A549 (cell line): ENCODE measurements around the gene RABGAP1L. TPM values are rescaled to one million over a fixed set of nuclear protein-coding genes. Genes with fewer than 3 reads are reported as not detected.
A peak's percentile ranks its signal among the peaks of the same experiment; 100 is the strongest.

Experiments
- ATAC-seq, 2 experiments: fragments of 200-7000 bp in 1 of 2; fragments of >200 bp in 1 of 2; cut with Nextera tagmentation in 1 of 2; cut with Tn5 transposase in 1 of 2; 3 replicates each; pipeline versions ENCODE4 v1.8.0 to v1.9.1; 2018 to 2020; ENCODE audit warnings: mild to moderate bottlenecking in 1 of 2, moderate library complexity in 1 of 2
- CTCF ChIA-PET: fragments of 300-600 bp; sonication (Branson Sonifier 250); formaldehyde crosslinking; extraction: SDS; loops from one replicate; lab custom pipeline; 2021; ENCODE audit warnings: antibody characterized with exemption, inconsistent platforms; lab: Yijun Ruan, JAX
- POLR2A ChIA-PET: fragments of 350-600 bp; formaldehyde crosslinking; extraction: SDS; loops from one replicate; lab custom pipeline; 2021; ENCODE audit warnings: antibody characterized with exemption, inconsistent platforms; lab: Yijun Ruan, JAX
- DNase-seq, 2 experiments: peaks; one replicate each; pipeline versions ENCODE4 v3.0.0 to v3.0.0-alpha.2; 2011 to 2016; ENCODE audit warnings: low read depth in 1 of 2, low spot score in 1 of 2
- FAIRE-seq: peaks from 2 replicates; lab custom pipeline; 2011; peaks lifted over from hg19 to GRCh38; lab: Jason Lieb, UNC
- H3K27ac ChIP-seq, 2 experiments: fragments of >200 bp; sonication (Bioruptor Twin); formaldehyde crosslinking; 3 replicates each; pipeline ENCODE4 v1.5.1; 2016 to 2017
- H3K4me1 ChIP-seq: fragments of >200 bp; sonication (Bioruptor Twin); formaldehyde crosslinking; 3 replicates; pipeline ENCODE4 v1.6.1; 2016
- H3K4me2 ChIP-seq: fragments of >200 bp; sonication (Bioruptor Twin); formaldehyde crosslinking; 3 replicates; pipeline ENCODE4 v1.6.1; 2016
- H3K4me3 ChIP-seq: fragments of >200 bp; sonication (Bioruptor Twin); formaldehyde crosslinking; 3 replicates; pipeline ENCODE4 v1.5.1; 2016
- H3K9me3 ChIP-seq: fragments of >200 bp; sonication (Bioruptor Twin); formaldehyde crosslinking; 3 replicates; pipeline ENCODE4 v1.6.1; 2016
- BHLHE40 ChIP-seq: IDR thresholded peaks from 2 replicates; pipeline ENCODE4 v1.6.1; 2012; ENCODE audit warnings: low read depth, low read length, inconsistent platforms
- CBX2 ChIP-seq: fragments of 200-600 bp; sonication (generic); IDR thresholded peaks from 2 replicates; pipeline ENCODE4 v1.6.1; 2016; ENCODE audit warnings: low read depth, mild to moderate bottlenecking, borderline replicate concordance
- CBX8 ChIP-seq: fragments of 200-600 bp; sonication (generic); IDR thresholded peaks from 2 replicates; pipeline ENCODE4 v1.6.1; 2016
- CEBPB ChIP-seq, 2 experiments: fragments of >200 bp in 1 of 2; sonication (Bioruptor Twin) in 1 of 2; formaldehyde crosslinking in 1 of 2; IDR thresholded peaks; 2 replicates each; pipeline ENCODE4 v1.6.1; 2012 to 2016
- CHD4 ChIP-seq: fragments of 200-600 bp; sonication (generic); IDR thresholded peaks from 2 replicates; pipeline ENCODE4 v1.6.1; 2016; ENCODE audit warnings: antibody characterized with exemption, mild to moderate bottlenecking, borderline replicate concordance
- E2F6 ChIP-seq: IDR thresholded peaks from 2 replicates; pipeline ENCODE4 v1.6.1; 2012; ENCODE audit warnings: low read depth, borderline replicate concordance
- EHMT2 ChIP-seq: fragments of 200-600 bp; sonication (generic); IDR thresholded peaks from 2 replicates; pipeline ENCODE4 v1.6.1; 2016; ENCODE audit warnings: antibody characterized with exemption, low read depth, mild to moderate bottlenecking, moderate library complexity
- HEYL ChIP-seq: fragments of 250-450 bp; sonication (Bioruptor Pico); IDR thresholded peaks from 2 replicates; pipeline ENCODE4 v1.8.0; 2021; ENCODE audit warnings: mild to moderate bottlenecking, moderate library complexity
- HOXA7 ChIP-seq: fragments of 250-450 bp; sonication (Bioruptor Pico); IDR thresholded peaks from 2 replicates; pipeline ENCODE4 v1.5.0; 2020; ENCODE audit warnings: mild to moderate bottlenecking, moderate library complexity
- KDM1A ChIP-seq: fragments of 200-600 bp; sonication (generic); IDR thresholded peaks from 2 replicates; pipeline ENCODE4 v1.6.1; 2016; ENCODE audit warnings: low read depth, mild to moderate bottlenecking
- MAFK ChIP-seq: fragments of 450-650 bp; IDR thresholded peaks from 2 replicates; pipeline ENCODE4 v1.6.1; 2014; ENCODE audit not compliant: partially characterized antibody
- RAD21 ChIP-seq, 2 experiments: fragments of >200 bp in 1 of 2; sonication (Bioruptor Twin) in 1 of 2; formaldehyde crosslinking in 1 of 2; IDR thresholded peaks in 1 of 2; conservative IDR thresholded peaks in 1 of 2; 2 replicates in 1 of 2; 3 replicates in 1 of 2; pipeline ENCODE4 v1.6.1; 2012 to 2018; ENCODE audit warnings: inconsistent platforms in 1 of 2
- REST ChIP-seq: fragments of 200-600 bp; sonication (generic); IDR thresholded peaks from 2 replicates; pipeline ENCODE4 v1.6.1; 2016; ENCODE audit warnings: antibody characterized with exemption, mild to moderate bottlenecking, moderate library complexity
- SREBF2 ChIP-seq: fragments of 450-650 bp; IDR thresholded peaks from 2 replicates; pipeline ENCODE4 v1.6.1; 2014; ENCODE audit warnings: mild to moderate bottlenecking, moderate library complexity
- TFCP2L1 ChIP-seq: fragments of 250-450 bp; sonication (Bioruptor Pico); IDR thresholded peaks from 2 replicates; pipeline ENCODE4 v1.5.0; 2021; ENCODE audit warnings: mild to moderate bottlenecking
- ZNF302 ChIP-seq: fragments of 250-450 bp; sonication (Bioruptor Pico); IDR thresholded peaks from 2 replicates; pipeline ENCODE4 v1.9.0; 2021; ENCODE audit warnings: inconsistent platforms, mild to moderate bottlenecking, moderate library complexity
- WGBS: methylation state at CpG from one replicate; pipeline ENCODE4 v1.1.6; 2017; ENCODE audit errors: missing lambda C conversion rate; 5-methylcytosine and 5-hydroxymethylcytosine counted together
- polyA plus RNA-seq, 4 experiments: library from polyadenylated mRNA; depleted of rRNA in 3 of 4; stranded (reverse); fragments of >200 nt; fragmentation: RNase III in 1 of 4; extraction: RNeasy Plus Mini Kit Qiagen cat#74134 plus additional on column Dnase treatment in 1 of 4; gene quantifications; 2 replicates in 3 of 4; 3 replicates in 1 of 4; pipeline ENCODE4 v1.2.3, GENCODE V29; 2011 to 2017

Gene RABGAP1L
- polyA plus RNA-seq, 2 of the 4 experiments (the other 2 are of a cell fraction) = 8.2 to 18.6 TPM

- ATAC-seq (no peak), FAIRE-seq (no peak), DNase-seq (no peak)
- CTCF ChIA-PET = interaction anchor here (1.7 kb wide), 1 partner anchor 435 kb away, joined by 4 read pairs; no protein-coding TSS in a partner anchor
- H3K4me2 ChIP-seq = no peak overlapping the region
- H3K4me3 ChIP-seq = no peak overlapping the region
- no peak overlapping the region for H3K27ac ChIP-seq
- no peaks in the 10 kb centered on the region for H3K4me1 ChIP-seq
- no peak for TF ChIP-seq EHMT2
- TF ChIP-seq ZNF302 (CRISPR knock-in tag) = no peak
- TF ChIP-seq TFCP2L1 (CRISPR knock-in tag) = no peak
- no peak for TF ChIP-seq HOXA7 (CRISPR knock-in tag)
- TF ChIP-seq CBX2 = no peak
- TF ChIP-seq CHD4 = no peak
- no peak for TF ChIP-seq RAD21 (conservative IDR thresholded peaks at IDR 0.05 in 1 of 2, IDR thresholded peaks at IDR 0.05 in 1 of 2)
- no peak for TF ChIP-seq E2F6
- no peak for TF ChIP-seq BHLHE40
- no peak for TF ChIP-seq KDM1A
- TF ChIP-seq REST = no peak
- no peak for TF ChIP-seq CEBPB (IDR thresholded peaks at IDR 0.05)
- H3K9me3 ChIP-seq = 0 out of 3 replicates have a peak, but pooled peaks cover 2% of the 10 kb centered on the region
- POLR2A ChIA-PET = no interaction called here
Observed at GRCh38 chr1:174291059-174291458, 131.7 kb downstream of the RABGAP1L start.

- POLR2A ChIA-PET = no interaction called here
- Histone ChIP-seq H3K4me2 (no peak overlapping the region), H3K4me3 (no peak overlapping the region), H3K4me1 (no peaks in the 10 kb centered on the region), H3K27ac (no peak overlapping the region), H3K9me3 (no peaks in the 10 kb centered on the region)
- no peak for ATAC-seq
- 95% methylated on average over 4 of the region's 4 CpGs for WGBS
- FAIRE-seq = no peak
- CTCF ChIA-PET = no interaction called here
- no peak for DNase-seq
- TF ChIP-seq HEYL (CRISPR knock-in tag) (no peak), CEBPB (IDR thresholded peaks at IDR 0.05) (peak in 1 of 2 experiments; percentile 9; a peak in 1 of 4 replicates)
Observed at GRCh38 chr1:174296309-174296708, 137.0 kb downstream of the RABGAP1L start.

GRCh38 chr1:174297351-174297750 is 138.0 kb downstream of the RABGAP1L start:
- ChIA-PET CTCF (no interaction called here), POLR2A (no interaction called here)
- Histone ChIP-seq H3K4me1 (no peaks in the 10 kb centered on the region), H3K9me3 (no peaks in the 10 kb centered on the region), H3K4me2 (no peak overlapping the region), H3K4me3 (no peak overlapping the region), H3K27ac (no peak overlapping the region)
- TF ChIP-seq CHD4 = no peak
- no peak for TF ChIP-seq MAFK
- no peak for TF ChIP-seq TFCP2L1 (CRISPR knock-in tag)
- no peak for TF ChIP-seq SREBF2
- no peak for TF ChIP-seq CBX8
- no peak for TF ChIP-seq CBX2
- DNase-seq = no peak
- ATAC-seq = 0 out of 6 replicates have a peak, but pooled peaks of 1 of the 2 experiments have one; percentile 40
- FAIRE-seq = no peak
- WGBS = 98% methylated on average over 10 of the region's 10 CpGs
